ENCODE data around the gene RTN1. TPM values are rescaled to one million over a fixed set of nuclear protein-coding genes. Genes with fewer than 3 reads are reported as not detected.

The RTN1 gene
- total and polyA plus RNA-seq, 10 of the 15 experiments (the other 5 are each of a cell fraction or from before 2014, with no cell fraction given): 0.03 to 0.55 (median 0.13) TPM; not detected in 4

- H3K9me3 ChIP-seq (replicated peaks; ENCODE audit: control insufficient read depth, insufficient read depth, low read length): no peaks in the 10 kb centered on the region
- in situ Hi-C loops (cut with MboI) (no loop called here), intact Hi-C loops (cut with micrococcal nuclease; ENCODE audit: unreplicated experiment) (no loop called here)
- 0% methylated on average over 2 of the region's 2 CpGs for WGBS (ENCODE audit: insufficient coverage, insufficient replicate concordance, low lambda C conversion rate, missing lambda C conversion rate)
- ATAC-seq (no peak), FAIRE-seq (no peak), DNase-seq (ENCODE audit: low read depth, low spot score) (no peak)
- H3K4me2 ChIP-seq (ENCODE audit: control insufficient read depth, insufficient read depth): no peak overlapping the region
- no peaks in the 10 kb centered on the region for H3K36me3 ChIP-seq (ENCODE audit: control insufficient read depth in 2 of 2, insufficient read depth in 2 of 2, low read length in 1 of 2)
- RAD21 ChIA-PET (ENCODE audit: unreplicated experiment): no interaction called here
- SMC1A ChIA-PET (ENCODE audit: uncharacterized antibody, unreplicated experiment): no interaction called here
- H3K79me2 ChIP-seq (ENCODE audit: control insufficient read depth, insufficient read depth, low read length): no peaks in the 10 kb centered on the region
- no TSS peak for BruUV-seq (replicated peaks)
- H4K20me1 ChIP-seq (ENCODE audit: control insufficient read depth, insufficient read depth): no peaks in the 10 kb centered on the region
- CTCF ChIA-PET: interaction anchor here (0.7 to 1.5 kb wide), 2 partner anchors 271 to 1031 kb away, joined by 3 read pairs; no protein-coding TSS in a partner anchor
- no peak overlapping the region for H3K9ac ChIP-seq (ENCODE audit: control insufficient read depth, insufficient read depth, low read length)
- peaks cover 3 to 4% of the 10 kb centered on the region in 2 experiments; a peak in 3 of 4 replicates for H3K27me3 ChIP-seq (replicated peaks in 1 of 2; ENCODE audit: control insufficient read depth in 2 of 2, insufficient read depth in 2 of 2, low read length in 1 of 2)
- H3K27ac ChIP-seq (ENCODE audit: control insufficient read depth, insufficient read depth): no peak overlapping the region
- H3K4me3 ChIP-seq: no peak overlapping the region
- no peaks in the 10 kb centered on the region for H3K4me1 ChIP-seq (ENCODE audit: control insufficient read depth, insufficient read depth, low read length)
- TF ChIP-seq MEF2A (IDR thresholded peaks at IDR 0.05; ENCODE audit: insufficient read depth, low read depth, low read length) (no peak), SUPT20H (IDR thresholded peaks at IDR 0.05; ENCODE audit: borderline replicate concordance, control insufficient read depth, low read depth, low read length) (no peak), E4F1 (IDR thresholded peaks at IDR 0.05; ENCODE audit: borderline replicate concordance, partially characterized antibody) (no peak), CUX1 (IDR thresholded peaks at IDR 0.05; ENCODE audit: insufficient replicate concordance, low read depth, low read length) (no peak), TBL1XR1 (IDR thresholded peaks at IDR 0.05; ENCODE audit: low read depth, low read length) (no peak)
- H2AFZ ChIP-seq (ENCODE audit: control insufficient read depth, low read depth, low read length): no peak overlapping the region
- POLR2A ChIA-PET: no interaction called here
These were observed 243.5 kb downstream of the RTN1 start for GRCh38 chr14:59627011-59627520.
